Embryonic facial prominence (tissue), 1 donor: ENCODE measurements around the gene PARD3B.

Experiments used
- DNase-seq: peaks from one replicate; pipeline ENCODE4 v3.0.0-alpha.2; 2016; ENCODE audit errors: extremely low spot score

PARD3B gene

DNA sequence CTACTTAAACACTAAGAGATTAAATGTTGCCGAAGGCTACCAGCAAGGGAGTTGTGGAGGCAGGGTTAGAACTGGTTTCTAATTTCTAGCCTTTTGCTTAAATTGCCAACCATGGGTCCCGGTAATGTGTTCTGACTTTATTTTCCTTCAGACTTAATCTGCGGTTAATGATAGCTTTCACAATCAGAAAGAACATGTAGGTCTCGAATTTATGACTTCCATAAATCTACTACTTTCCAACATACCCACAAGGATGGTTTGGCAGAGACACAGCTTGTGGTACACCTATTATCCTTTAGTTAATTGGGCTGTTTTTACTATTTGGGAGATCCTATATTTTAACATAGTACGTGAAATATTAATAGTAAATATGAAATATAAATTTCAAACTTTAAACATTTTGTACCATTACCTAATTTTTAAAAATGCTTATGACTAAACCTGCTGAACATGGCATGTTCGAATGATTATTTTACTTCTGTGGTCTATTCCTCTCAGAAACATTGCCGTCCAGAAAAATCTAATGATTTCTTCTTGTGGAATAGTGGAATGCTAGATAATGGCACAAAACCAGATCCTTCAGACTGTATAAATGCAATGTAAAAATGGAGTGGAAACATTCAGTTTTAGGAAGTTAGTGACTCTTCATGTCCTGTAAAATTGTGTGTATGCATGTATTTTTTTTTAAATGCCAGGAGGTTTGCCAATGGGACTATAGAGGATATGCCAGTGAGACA lies 41.3 kb downstream of the PARD3B start:
- DNase-seq = no peak

GRCh38 chr2:204590063-204590462 lies 44.8 kb downstream of the PARD3B start:
- DNase-seq = no peak

- no peak for DNase-seq
These were observed 46.0 kb downstream of the PARD3B start for GRCh38 chr2:204591225-204591624.

DNA sequence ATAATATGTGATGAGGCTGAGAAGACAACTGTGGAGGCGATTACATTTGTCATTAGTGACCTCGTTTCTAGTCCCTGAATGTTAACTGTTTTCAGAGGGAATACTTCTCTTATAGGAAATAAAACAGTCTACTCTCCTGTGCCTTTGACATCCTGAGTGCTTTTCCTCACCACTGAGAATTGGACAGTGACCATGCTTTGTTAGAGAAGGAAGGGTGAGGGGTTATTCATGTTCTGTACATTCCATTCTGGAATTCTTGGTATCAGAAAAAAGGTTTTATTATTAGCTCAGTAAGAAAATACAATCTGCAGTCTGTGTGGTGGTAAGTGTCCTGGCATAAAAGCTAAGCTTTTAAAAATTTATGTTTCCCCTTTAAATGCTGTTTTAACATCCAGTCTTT lies 58.8 kb downstream of the PARD3B start:
- DNase-seq = no peak

GRCh38 chr2:204608237-204608939 lies 63.1 kb downstream of the PARD3B start:
- no peak for DNase-seq

GRCh38 chr2:204611017-204611631 lies 65.8 kb downstream of the PARD3B start:
- DNase-seq = no peak

GRCh38 chr2:204611764-204612163 lies 66.5 kb downstream of the PARD3B start:
- no peak for DNase-seq

DNA sequence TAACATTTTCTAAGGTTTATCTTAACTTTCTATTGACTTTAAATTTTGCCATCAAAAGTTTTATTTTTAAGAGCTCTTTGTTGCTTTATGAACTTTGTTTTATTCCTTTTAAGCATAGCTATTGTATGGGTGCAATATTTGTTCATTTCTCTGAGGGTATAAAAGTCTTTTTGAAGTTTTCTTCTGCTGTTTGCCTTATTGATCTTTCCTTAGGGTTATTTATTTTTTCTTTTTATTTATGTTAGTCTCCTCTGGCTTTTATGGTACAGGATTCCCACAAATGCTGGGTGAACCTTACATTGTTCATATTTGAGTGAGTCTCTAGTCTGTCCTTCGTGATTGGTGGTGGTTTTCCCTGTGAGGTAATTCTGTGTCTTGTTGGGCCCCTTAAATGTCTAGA lies 68.4 kb downstream of the PARD3B start:
- DNase-seq = no peak

DNA sequence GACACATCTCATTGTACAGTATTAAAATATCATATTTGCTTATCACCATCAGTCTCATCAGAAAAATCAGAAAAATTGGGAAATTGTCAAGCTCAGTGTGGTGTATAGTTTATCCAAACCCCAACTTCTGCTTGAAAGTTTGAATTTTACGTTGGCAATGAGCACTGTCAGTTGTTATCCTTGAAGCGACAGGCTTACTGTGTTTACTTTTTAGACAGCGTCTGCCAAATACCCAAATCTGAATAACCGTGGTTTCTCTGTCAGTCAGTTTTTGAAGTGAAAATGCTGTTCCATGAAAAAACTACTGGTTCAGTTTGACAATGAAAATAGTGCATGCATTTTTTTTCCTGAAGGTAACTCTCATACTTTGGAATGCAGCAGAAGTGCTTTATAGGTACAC lies 70.2 kb downstream of the PARD3B start:
- no peak for DNase-seq

- no peak for DNase-seq
These were observed 79.9 kb downstream of the PARD3B start for GRCh38 chr2:204625135-204625534.

DNA sequence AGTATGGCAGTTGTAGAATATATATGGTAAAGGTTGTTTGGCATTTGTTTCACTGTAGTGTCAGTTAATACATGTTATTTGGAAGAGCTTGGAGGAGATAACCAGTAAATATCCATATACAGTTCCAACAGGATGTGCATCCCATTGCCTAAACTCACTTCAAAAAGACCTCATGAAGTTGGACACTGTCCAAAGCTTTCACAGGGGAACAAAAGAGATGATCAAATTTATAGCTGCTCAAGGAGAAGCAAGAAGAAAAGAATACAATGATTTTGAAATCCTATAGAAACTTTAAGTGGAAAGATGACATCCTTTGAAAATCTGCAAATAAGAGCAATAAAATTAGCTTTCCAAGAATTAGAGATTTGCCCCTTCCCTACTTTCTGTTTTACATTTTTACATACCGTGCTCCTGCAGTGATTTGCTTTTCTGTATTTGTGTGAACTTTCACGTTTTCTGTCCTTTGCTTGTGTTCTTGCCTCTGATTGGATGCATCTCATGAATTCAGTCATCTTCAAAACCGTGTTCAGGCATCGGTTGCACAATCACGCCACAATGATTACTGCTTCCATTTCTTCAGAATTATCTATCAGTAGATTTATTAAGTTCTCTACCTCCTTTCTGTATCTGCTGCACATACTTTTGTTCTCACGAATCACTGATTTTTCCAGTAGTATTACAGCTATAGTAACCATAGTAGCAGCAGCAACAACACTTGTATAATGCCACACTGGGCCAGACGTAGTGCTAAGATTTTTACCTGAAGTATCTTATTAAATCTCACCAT lies 83.8 kb downstream of the PARD3B start:
- DNase-seq = no peak

GRCh38 chr2:204632410-204632809 lies 87.1 kb downstream of the PARD3B start:
- DNase-seq = no peak

- no peak for DNase-seq
These were observed 89.3 kb downstream of the PARD3B start for GRCh38 chr2:204634564-204634963.

- no peak for DNase-seq
These were observed 90.2 kb downstream of the PARD3B start for GRCh38 chr2:204635478-204635877.

- no peak for DNase-seq
These were observed 93.4 kb downstream of the PARD3B start for GRCh38 chr2:204638471-204639194.

DNA sequence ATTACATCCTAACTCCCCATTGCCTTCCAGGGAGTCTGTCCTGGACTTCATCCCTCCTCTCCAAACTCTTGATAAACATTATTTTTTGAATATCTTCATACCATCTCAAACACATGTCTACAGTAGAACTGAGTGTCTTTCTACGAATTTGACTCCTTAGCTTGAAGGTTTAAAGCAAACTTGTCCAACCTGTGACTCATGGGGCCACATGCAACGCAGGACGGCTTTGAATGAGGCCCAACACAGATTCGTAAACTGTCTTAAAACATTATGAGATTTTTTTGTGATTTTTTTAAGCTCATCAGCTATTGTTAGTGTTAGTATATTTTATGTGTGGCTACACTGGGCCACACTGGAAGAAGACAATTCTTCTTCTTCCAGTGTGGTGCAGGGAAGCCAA lies 98.1 kb downstream of the PARD3B start:
- no peak for DNase-seq

- no peak for DNase-seq
These were observed 99.9 kb downstream of the PARD3B start for GRCh38 chr2:204645018-204645773.

GRCh38 chr2:204647626-204648025 lies 102.4 kb downstream of the PARD3B start:
- DNase-seq = no peak

DNA sequence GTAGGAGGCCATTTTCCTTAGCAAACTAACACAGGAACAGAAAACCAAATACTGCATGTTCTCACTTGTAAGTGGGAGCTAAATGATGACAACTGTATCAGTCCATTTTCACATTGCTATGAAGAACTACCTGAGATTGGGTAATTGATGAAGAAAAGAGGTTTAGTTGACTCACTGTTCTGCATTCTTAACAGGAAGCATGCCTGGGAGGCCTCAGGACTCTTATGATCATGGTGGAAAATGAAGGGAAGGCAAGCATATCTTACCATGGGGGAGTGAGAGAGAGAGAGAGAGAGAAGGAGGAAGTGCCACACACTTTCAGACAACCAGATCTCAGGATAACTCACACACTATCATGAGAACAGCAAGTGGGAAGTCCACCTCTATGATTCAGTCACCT lies 105.3 kb downstream of the PARD3B start:
- no peak for DNase-seq

DNA sequence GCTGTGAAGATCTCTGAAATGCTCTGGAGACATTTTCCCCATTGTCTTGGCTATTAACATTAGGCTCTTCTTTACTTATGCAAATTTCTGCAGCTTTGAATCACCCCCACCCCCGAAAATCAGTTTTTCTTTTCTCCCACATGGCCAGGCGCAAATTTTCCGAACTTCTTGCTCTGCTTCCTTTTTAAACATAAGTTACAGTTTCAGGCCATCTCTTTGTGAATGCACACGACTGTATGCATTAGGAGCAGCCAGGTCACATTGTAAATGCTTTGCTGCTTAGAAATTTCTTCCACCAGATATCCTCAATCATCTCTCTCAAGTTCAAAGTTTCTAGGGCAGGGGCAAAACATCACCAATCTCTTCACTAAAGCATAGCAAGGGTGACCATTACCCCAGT lies 106.8 kb downstream of the PARD3B start:
- DNase-seq = no peak

DNA sequence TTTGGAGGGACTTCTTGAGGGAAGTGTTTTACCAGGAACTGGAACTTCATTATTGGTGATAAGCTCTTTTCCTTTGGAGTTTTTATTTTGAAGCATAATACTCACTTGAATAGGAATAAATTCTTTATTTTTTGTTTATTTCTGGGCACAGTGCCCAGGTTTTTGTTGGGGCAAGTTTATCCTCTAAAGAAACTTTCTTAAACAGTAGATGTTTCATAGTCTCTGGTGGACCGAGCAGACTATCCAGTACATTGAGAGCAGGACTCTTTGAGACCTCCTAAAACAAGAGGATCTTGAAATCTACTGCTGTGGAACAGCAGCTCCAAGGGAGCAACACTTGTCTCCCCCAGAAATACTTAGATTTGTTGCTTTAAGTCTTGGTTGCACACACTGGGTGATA lies 109.4 kb downstream of the PARD3B start:
- no peak for DNase-seq
